C4-2B (cell line): ENCODE measurements around the gene UMAD1.

Experiments used
- H3K27ac ChIP-seq: fragments of 450-650 bp; 2 replicates; pipeline ENCODE4 v1.5.1; 2017
- CTCF ChIP-seq: fragments of 450-650 bp; conservative IDR thresholded peaks from 2 replicates; pipeline ENCODE4 v1.5.1; 2017; ENCODE audit warnings: mild to moderate bottlenecking
- ZFX ChIP-seq: fragments of 450-650 bp; IDR thresholded peaks from 2 replicates; pipeline ENCODE4 v1.6.1; 2017

Gene UMAD1

GRCh38 chr7:7897949-7898515, 257.5 kb downstream of the UMAD1 start:
- H3K27ac ChIP-seq: no peak overlapping the region
- TF ChIP-seq ZFX (no peak), CTCF (no peak)

DNA sequence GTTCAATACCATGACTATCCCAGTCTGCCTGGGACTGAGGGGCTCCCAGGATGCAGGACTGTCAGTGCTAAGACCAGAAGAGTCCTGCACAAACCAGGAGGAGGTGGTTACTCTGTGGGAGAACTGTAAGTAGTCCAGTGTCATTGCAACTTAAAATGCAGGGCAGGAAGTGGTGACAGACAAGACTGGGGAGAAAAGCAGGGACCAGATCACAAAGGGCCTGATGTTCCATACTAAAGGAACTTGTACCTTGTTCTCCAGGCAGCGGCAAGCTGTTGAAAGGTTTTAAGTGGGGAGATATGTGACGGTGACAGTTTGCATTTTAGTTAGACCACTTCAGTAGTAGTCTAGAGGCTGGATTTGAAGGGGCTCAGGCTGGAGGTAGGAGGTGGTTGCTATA, 262.3 kb downstream of the UMAD1 start:
- no peak overlapping the region for H3K27ac ChIP-seq
- TF ChIP-seq CTCF (no peak), ZFX (no peak)

DNA sequence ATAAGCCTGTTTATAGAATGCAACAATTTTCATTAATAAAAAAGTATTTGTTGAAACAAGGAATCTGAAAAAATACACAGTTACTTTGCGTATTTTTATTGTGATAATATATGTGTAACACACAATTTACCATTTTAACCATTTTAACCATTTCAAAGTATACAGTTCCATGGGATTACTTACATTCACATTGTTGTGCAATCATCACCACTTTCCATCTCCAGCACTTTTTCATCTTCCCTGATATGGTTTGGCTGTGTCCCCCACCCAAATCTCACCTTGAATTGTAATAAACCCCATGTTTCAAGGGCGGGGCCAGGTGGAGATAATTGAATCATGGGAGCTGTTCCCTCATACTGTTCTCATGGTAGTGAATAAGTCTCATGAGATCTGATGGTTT, 266.8 kb downstream of the UMAD1 start:
- TF ChIP-seq ZFX (no peak), CTCF (no peak)
- H3K27ac ChIP-seq: no peak overlapping the region

DNA sequence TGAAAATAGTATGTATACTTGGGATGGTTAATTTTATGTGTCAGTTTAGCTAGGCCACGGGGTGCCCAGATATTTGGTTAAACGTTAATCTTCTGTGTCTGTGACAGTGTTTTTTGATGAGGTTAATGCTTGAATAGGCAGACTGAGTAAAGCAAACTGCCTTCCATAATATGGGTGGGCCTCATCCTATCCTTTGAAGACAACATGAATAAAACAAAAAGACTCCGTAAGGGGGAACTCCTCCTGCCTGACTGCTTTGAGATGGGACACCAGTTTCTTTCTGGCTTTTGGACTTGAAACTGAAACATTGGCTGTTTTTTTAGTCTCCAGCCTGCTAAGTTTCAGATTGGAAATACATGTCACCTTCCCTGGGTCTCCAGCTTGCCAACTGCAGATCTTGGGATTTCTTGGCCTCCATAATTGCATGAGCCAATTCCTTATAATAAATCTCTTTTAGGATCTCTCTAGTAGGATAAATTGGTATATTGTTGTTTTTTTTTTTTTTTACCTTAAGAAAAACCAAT, 268.1 kb downstream of the UMAD1 start:
- no peak for TF ChIP-seq ZFX
- no peak for TF ChIP-seq CTCF
- H3K27ac ChIP-seq: no peak overlapping the region

GRCh38 chr7:7909376-7909775, 268.8 kb downstream of the UMAD1 start:
- H3K27ac ChIP-seq: no peak overlapping the region
- TF ChIP-seq ZFX (no peak), CTCF (no peak)

GRCh38 chr7:7911369-7912123, 271.0 kb downstream of the UMAD1 start:
- H3K27ac ChIP-seq: no peak overlapping the region
- TF ChIP-seq ZFX: no peak
- no peak for TF ChIP-seq CTCF

GRCh38 chr7:7912937-7913336, 272.4 kb downstream of the UMAD1 start:
- no peak for TF ChIP-seq ZFX
- TF ChIP-seq CTCF: no peak
- H3K27ac ChIP-seq: no peak overlapping the region
